H9 (cell line): Measurements from ENCODE around the gene ACOXL. TPM values are rescaled to one million over a fixed set of nuclear protein-coding genes. Genes with fewer than 3 reads are reported as not detected.

Experiments used
- DNase-seq: peaks from one replicate; pipeline ENCODE4 v3.0.0-alpha.2; 2017
- H2AFZ ChIP-seq: one replicate; pipeline ENCODE4 v1.6.1; 2013; ENCODE audit warnings: mild to moderate bottlenecking, low read length, control low read depth, moderate library complexity
- H2AK5ac ChIP-seq: 2 replicates; pipeline ENCODE4 v1.6.1; 2013; ENCODE audit warnings: low read length, control low read depth, mixed read lengths; ENCODE audit not compliant: insufficient read length
- H2BK120ac ChIP-seq: one replicate; pipeline ENCODE4 v1.6.1; 2013; ENCODE audit warnings: low read depth, mild to moderate bottlenecking, low read length, control low read depth, inconsistent platforms; ENCODE audit not compliant: poor library complexity, severe bottlenecking
- H2BK12ac ChIP-seq: 2 replicates; pipeline ENCODE4 v1.6.1; 2013; ENCODE audit warnings: low read length, control low read depth, mixed read lengths, low read depth; ENCODE audit not compliant: insufficient read length
- H2BK15ac ChIP-seq: 2 replicates; pipeline ENCODE4 v1.6.1; 2013; ENCODE audit warnings: low read depth, low read length, control low read depth
- H2BK20ac ChIP-seq: one replicate; pipeline ENCODE4 v1.6.1; 2013; ENCODE audit warnings: low read depth, mild to moderate bottlenecking, low read length, control low read depth, inconsistent platforms; ENCODE audit not compliant: poor library complexity, severe bottlenecking
- H2BK5ac ChIP-seq: 2 replicates; pipeline ENCODE4 v1.6.1; 2013; ENCODE audit warnings: low read length, control low read depth, mixed read lengths; ENCODE audit not compliant: insufficient read length
- H3K14ac ChIP-seq: 2 replicates; pipeline ENCODE4 v1.6.1; 2013; ENCODE audit warnings: low read length, control low read depth; ENCODE audit not compliant: insufficient read depth
- H3K18ac ChIP-seq: 2 replicates; pipeline ENCODE4 v1.6.1; 2013; ENCODE audit warnings: low read depth, mild to moderate bottlenecking, mixed read lengths, low read length, control low read depth; ENCODE audit not compliant: insufficient read length
- H3K23ac ChIP-seq: 2 replicates; pipeline ENCODE4 v1.6.1; 2013; ENCODE audit warnings: low read length, control low read depth, mixed read lengths, low read depth; ENCODE audit not compliant: insufficient read length
- H3K23me2 ChIP-seq: 2 replicates; pipeline ENCODE4 v1.6.1; 2013; ENCODE audit warnings: low read depth, mild to moderate bottlenecking, mixed read lengths, low read length, control low read depth; ENCODE audit not compliant: insufficient read length, poor library complexity, severe bottlenecking
- H3K27ac ChIP-seq: 2 replicates; pipeline ENCODE4 v1.5.1; 2013; ENCODE audit warnings: low read length, control low read depth, mixed read lengths, low read depth; ENCODE audit not compliant: insufficient read length
- H3K27me3 ChIP-seq: 2 replicates; pipeline ENCODE4 v1.6.1; 2013; ENCODE audit warnings: low read length, control low read depth, inconsistent platforms; ENCODE audit not compliant: insufficient read depth
- H3K4ac ChIP-seq: 2 replicates; pipeline ENCODE4 v1.6.1; 2013; ENCODE audit warnings: low read depth, mild to moderate bottlenecking, control low read depth, inconsistent platforms, low read length, moderate library complexity
- H3K4me1 ChIP-seq: 2 replicates; pipeline ENCODE4 v1.6.1; 2013; ENCODE audit warnings: low read length, control low read depth, inconsistent platforms; ENCODE audit not compliant: insufficient read depth
- H3K4me2 ChIP-seq: 2 replicates; pipeline ENCODE4 v1.6.1; 2013; ENCODE audit warnings: low read length, control low read depth, mixed read lengths; ENCODE audit not compliant: insufficient read length, insufficient read depth
- H3K56ac ChIP-seq: 2 replicates; pipeline ENCODE4 v1.6.1; 2013; ENCODE audit warnings: low read depth, mild to moderate bottlenecking, mixed read lengths, low read length, control low read depth; ENCODE audit not compliant: insufficient read length
- H3K79me1 ChIP-seq: 2 replicates; pipeline ENCODE4 v1.6.1; 2013; ENCODE audit warnings: low read depth, mild to moderate bottlenecking, moderate library complexity, low read length, control low read depth, inconsistent platforms; ENCODE audit not compliant: insufficient read depth, poor library complexity, severe bottlenecking
- H3K79me2 ChIP-seq: 2 replicates; pipeline ENCODE4 v1.6.1; 2013; ENCODE audit warnings: low read length, control low read depth, inconsistent platforms; ENCODE audit not compliant: insufficient read depth
- H3K9ac ChIP-seq: 2 replicates; pipeline ENCODE4 v1.6.1; 2013; ENCODE audit warnings: low read length, control low read depth, mixed read lengths; ENCODE audit not compliant: insufficient read length; ENCODE audit errors: extremely low read depth
- H3K9me3 ChIP-seq: one replicate; pipeline ENCODE4 v1.6.1; 2013; ENCODE audit warnings: low read depth, low read length, inconsistent platforms; ENCODE audit not compliant: control insufficient read depth
- H3T11ph ChIP-seq: one replicate; pipeline ENCODE4 v1.6.1; 2013; ENCODE audit warnings: mild to moderate bottlenecking, low read length, control low read depth, inconsistent platforms
- H4K20me1 ChIP-seq: one replicate; pipeline ENCODE4 v1.6.1; 2013; ENCODE audit not compliant: control insufficient read depth, insufficient read length, insufficient read depth
- H4K5ac ChIP-seq: 2 replicates; pipeline ENCODE4 v1.6.1; 2013; ENCODE audit warnings: low read depth, mild to moderate bottlenecking, mixed read lengths, low read length, control low read depth; ENCODE audit not compliant: insufficient read length
- H4K8ac ChIP-seq: replicated peaks from 2 replicates; pipeline ENCODE4 v1.6.1; 2013; ENCODE audit warnings: low read length, control low read depth, mixed read lengths, low read depth; ENCODE audit not compliant: insufficient read length
- H4K91ac ChIP-seq: 2 replicates; pipeline ENCODE4 v1.6.1; 2013; ENCODE audit warnings: low read depth, mild to moderate bottlenecking, moderate library complexity, mixed read lengths, low read length, control low read depth; ENCODE audit not compliant: insufficient read length
- H3K27ac Mint-ChIP-seq, 3 experiments: 2 replicates in 2 of 3; 3 replicates in 1 of 3; pipeline ENCODE4 v1.8.0; 2020 to 2021; ENCODE audit warnings: mixed read lengths in 3 of 3, mild to moderate bottlenecking in 1 of 3, moderate library complexity in 1 of 3
- H3K27me3 Mint-ChIP-seq: 2 replicates; pipeline ENCODE4 v1.8.0; 2021; ENCODE audit warnings: low read depth, mild to moderate bottlenecking, moderate library complexity, mixed read lengths
- H3K36me3 Mint-ChIP-seq, 3 experiments: 2 replicates in 2 of 3; 3 replicates in 1 of 3; pipeline ENCODE4 v1.8.0; 2020 to 2021; ENCODE audit warnings: low read depth in 3 of 3, mixed read lengths in 3 of 3; ENCODE audit not compliant: insufficient read depth in 1 of 3
- H3K4me1 Mint-ChIP-seq, 2 experiments: 2 replicates each; pipeline ENCODE4 v1.8.0; 2020; ENCODE audit warnings: mixed read lengths in 2 of 2
- H3K4me3 Mint-ChIP-seq, 2 experiments: 2 replicates in 1 of 2; 3 replicates in 1 of 2; pipeline ENCODE4 v1.8.0; 2020 to 2021; ENCODE audit warnings: mild to moderate bottlenecking in 2 of 2, mixed read lengths in 2 of 2, moderate library complexity in 1 of 2
- H3K9me3 Mint-ChIP-seq, 2 experiments: 2 replicates in 1 of 2; 3 replicates in 1 of 2; pipeline ENCODE4 v1.8.0; 2020; ENCODE audit warnings: mild to moderate bottlenecking in 2 of 2, mixed read lengths in 2 of 2, moderate library complexity in 1 of 2
- WGBS: extraction: QIAGEN DNeasy Blood & Tissue Kit; methylation state at CpG from one replicate; pipeline ENCODE4 v1.1.7; 2013; ENCODE audit warnings: missing lambda C conversion rate, low lambda C conversion rate, mixed read lengths; ENCODE audit not compliant: insufficient read length; ENCODE audit errors: extremely low coverage; 5-methylcytosine and 5-hydroxymethylcytosine counted together
- total RNA-seq: library from RNA; stranded (reverse); gene quantifications from 2 replicates; pipeline ENCODE4 v1.2.1, GENCODE V29; 2021
- TF ChIP-seq, protein P1 (sequence below): fragments of 200-600 bp; sonication (generic); conservative IDR thresholded peaks from 3 replicates; pipeline ENCODE4 v1.8.0; 2021; ENCODE audit warnings: antibody characterized with exemption, mild to moderate bottlenecking

Gene ACOXL
- total RNA-seq, 1 experiment from 2014 or later, result 37.6 TPM

DNA sequence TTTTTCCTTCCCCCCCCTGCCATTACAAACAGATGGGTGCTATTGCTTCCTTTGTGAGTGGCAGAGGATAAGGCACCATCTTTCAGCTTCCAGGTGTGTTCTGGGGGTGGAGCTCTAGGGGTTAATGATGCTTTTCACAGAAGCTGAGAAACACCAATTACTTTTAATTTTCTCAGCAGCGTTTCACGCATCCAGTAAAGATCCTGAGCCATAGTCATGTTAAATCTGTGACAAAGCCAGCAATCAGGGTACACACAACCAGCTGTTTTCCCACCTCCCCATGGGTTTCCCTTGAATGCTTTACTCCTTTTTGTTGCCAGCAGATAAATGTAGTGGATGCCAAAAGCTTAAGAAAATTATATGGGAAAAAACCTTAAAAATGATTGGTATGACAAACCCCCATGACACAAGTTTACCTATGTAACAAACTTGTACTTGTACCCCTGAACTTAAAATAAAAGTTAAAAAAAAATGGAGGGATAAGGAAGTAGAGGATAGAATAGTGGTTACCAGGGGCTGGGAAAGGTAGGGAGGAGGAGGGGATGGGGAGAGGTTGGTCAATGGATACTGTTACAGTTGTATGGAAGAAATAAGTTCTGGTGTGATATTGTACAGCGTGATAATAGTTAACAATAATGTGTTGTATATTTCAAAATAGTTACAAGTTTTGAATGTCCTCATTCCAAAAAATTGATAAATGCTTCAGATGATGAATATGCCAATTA, 70.0 kb downstream of the ACOXL start:
- Histone ChIP-seq H2AFZ (no peak overlapping the region), H3K79me1 (no peaks in the 10 kb centered on the region), H2BK20ac (no peak overlapping the region), H3K4ac (no peak overlapping the region), H2BK120ac (no peak overlapping the region), H3K79me2 (no peaks in the 10 kb centered on the region), H3K4me1 (peaks cover 2% of the 10 kb centered on the region; the same call in 1 of the 2 replicates), H4K8ac (no peak overlapping the region), H2BK5ac (no peak overlapping the region), H3K9me3 (peaks cover 10% of the 10 kb centered on the region), H3K14ac (no peak overlapping the region), H3K56ac (no peak overlapping the region), H3K9ac (no peak overlapping the region), H4K20me1 (no peaks in the 10 kb centered on the region), H3K23me2 (no peaks in the 10 kb centered on the region), H3K27ac (no peak overlapping the region), H2BK15ac (no peak overlapping the region), H3K4me2 (no peak overlapping the region), H4K5ac (no peak overlapping the region), H3T11ph (no peak overlapping the region), H4K91ac (no peak overlapping the region), H3K18ac (no peak overlapping the region), H3K23ac (no peak overlapping the region), H2BK12ac (no peak overlapping the region), H3K27me3 (no peaks in the 10 kb centered on the region), H2AK5ac (no peak overlapping the region)
- H3K27me3 Mint-ChIP-seq, result no peaks in the 10 kb centered on the region
- H3K4me3 Mint-ChIP-seq, result peak overlapping the region in 1 of 2 experiments; percentile 33; a peak in 1 of 5 replicates
- no CpG with 5 or more reads among the region's 3 CpGs for WGBS
- peaks cover 14 to 21% of the 10 kb centered on the region in 2 experiments for H3K9me3 Mint-ChIP-seq
- DNase-seq, result peak; percentile 56
- H3K4me1 Mint-ChIP-seq, result peaks cover 36 to 41% of the 10 kb centered on the region in 2 experiments
- TF ChIP-seq, protein P1, sequence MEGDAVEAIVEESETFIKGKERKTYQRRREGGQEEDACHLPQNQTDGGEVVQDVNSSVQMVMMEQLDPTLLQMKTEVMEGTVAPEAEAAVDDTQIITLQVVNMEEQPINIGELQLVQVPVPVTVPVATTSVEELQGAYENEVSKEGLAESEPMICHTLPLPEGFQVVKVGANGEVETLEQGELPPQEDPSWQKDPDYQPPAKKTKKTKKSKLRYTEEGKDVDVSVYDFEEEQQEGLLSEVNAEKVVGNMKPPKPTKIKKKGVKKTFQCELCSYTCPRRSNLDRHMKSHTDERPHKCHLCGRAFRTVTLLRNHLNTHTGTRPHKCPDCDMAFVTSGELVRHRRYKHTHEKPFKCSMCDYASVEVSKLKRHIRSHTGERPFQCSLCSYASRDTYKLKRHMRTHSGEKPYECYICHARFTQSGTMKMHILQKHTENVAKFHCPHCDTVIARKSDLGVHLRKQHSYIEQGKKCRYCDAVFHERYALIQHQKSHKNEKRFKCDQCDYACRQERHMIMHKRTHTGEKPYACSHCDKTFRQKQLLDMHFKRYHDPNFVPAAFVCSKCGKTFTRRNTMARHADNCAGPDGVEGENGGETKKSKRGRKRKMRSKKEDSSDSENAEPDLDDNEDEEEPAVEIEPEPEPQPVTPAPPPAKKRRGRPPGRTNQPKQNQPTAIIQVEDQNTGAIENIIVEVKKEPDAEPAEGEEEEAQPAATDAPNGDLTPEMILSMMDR, result no peak
- H3K36me3 Mint-ChIP-seq, result peaks cover 42 to 81% (median 65%) of the 10 kb centered on the region in 3 experiments
- H3K27ac Mint-ChIP-seq, result peak overlapping the region; percentile 88 to 94 (median 94); a peak in 6 of 7 replicates
